HG02981 (cell line): ENCODE measurements around the gene CARD6.
A peak's percentile ranks its signal among the peaks of the same experiment; 100 is the strongest.
"Not testable (repeated sequence)": the region's sequence is repeated elsewhere in the genome, so short reads cannot be mapped to it uniquely, and the experiment has no call there.

Experiments used
- ATAC-seq: cut with Tn5 transposase; IDR thresholded peaks from one replicate; pipeline ENCODE4 v1.9.1; 2021; ENCODE audit warnings: mild to moderate bottlenecking, moderate library complexity; ENCODE audit not compliant: unreplicated experiment

Gene CARD6

GRCh38 chr5:40841068-40841805 is at the start of gene CARD6:
Gene CARD6 (plus strand): TSS chr5:40841367. CDS start chr5:40841383, 16 bp downstream.
- ATAC-seq, result peak; percentile 41

GRCh38 chr5:40791715-40792139 is 49.4 kb upstream of the CARD6 start:
- no peak for ATAC-seq

- ATAC-seq, result not testable (repeated sequence)
These were observed 48.5 kb upstream of the CARD6 start for GRCh38 chr5:40792691-40793090.

GRCh38 chr5:40794340-40794739 is 46.8 kb upstream of the CARD6 start:
- ATAC-seq, result not testable (repeated sequence)

GRCh38 chr5:40794877-40795276 is 46.3 kb upstream of the CARD6 start:
- ATAC-seq, result not testable (repeated sequence)

- no peak for ATAC-seq
These were observed 44.7 kb upstream of the CARD6 start for GRCh38 chr5:40796487-40796889.

GRCh38 chr5:40797273-40798011 is 43.7 kb upstream of the CARD6 start:
- peak; percentile 29 for ATAC-seq

GRCh38 chr5:40798012-40798800 is 43.0 kb upstream of the CARD6 start, which contains the start of gene PRKAA1:
Gene PRKAA1 (minus strand): TSS chr5:40798374. CDS start chr5:40798189, 185 bp downstream.
- peak; percentile 98 for ATAC-seq

GRCh38 chr5:40798801-40799210 is 42.4 kb upstream of the CARD6 start:
- no peak for ATAC-seq

- ATAC-seq, result no peak
These were observed 41.9 kb upstream of the CARD6 start for GRCh38 chr5:40799258-40799657.

GRCh38 chr5:40801771-40802562 is 39.2 kb upstream of the CARD6 start:
- ATAC-seq, result no peak

GRCh38 chr5:40812125-40812524 is 29.0 kb upstream of the CARD6 start:
- ATAC-seq, result no peak

- no peak for ATAC-seq
These were observed 27.4 kb upstream of the CARD6 start for GRCh38 chr5:40813698-40814281.

GRCh38 chr5:40823459-40823858 is 17.7 kb upstream of the CARD6 start:
- no peak for ATAC-seq

- ATAC-seq, result not testable (repeated sequence)
These were observed 15.6 kb upstream of the CARD6 start for GRCh38 chr5:40825461-40826043.

- ATAC-seq, result no peak
These were observed 14.5 kb upstream of the CARD6 start for GRCh38 chr5:40826489-40827187.

GRCh38 chr5:40827188-40827977 is 13.8 kb upstream of the CARD6 start:
- ATAC-seq, result no peak

- ATAC-seq, result no peak
These were observed 13.0 kb upstream of the CARD6 start for GRCh38 chr5:40828021-40828631.
